GM06990 (cell line): Measurements from ENCODE around the gene KCTD15.

ENCODE experiments used
- DNase-seq: peaks from one replicate; pipeline ENCODE4 v3.0.0-alpha.2; 2011; ENCODE audit not compliant: insufficient read length; ENCODE audit errors: extremely low read depth
- H3K27me3 ChIP-seq: replicated peaks from 2 replicates; pipeline ENCODE4 v1.6.0; 2011; ENCODE audit warnings: low read length; ENCODE audit not compliant: control insufficient read depth, insufficient read depth
- H3K36me3 ChIP-seq: 2 replicates; pipeline ENCODE4 v1.5.1; 2011; ENCODE audit warnings: low read length; ENCODE audit not compliant: control insufficient read depth, insufficient read depth
- H3K4me3 ChIP-seq: replicated peaks from 2 replicates; pipeline ENCODE4 v1.5.1; 2011; ENCODE audit warnings: low read depth, mild to moderate bottlenecking, control low read depth, low read length
- TF ChIP-seq, protein P1 (sequence below): IDR thresholded peaks from 2 replicates; pipeline ENCODE4 v1.5.1; 2011; ENCODE audit warnings: low read length, control low read depth, mild to moderate bottlenecking, inconsistent platforms; ENCODE audit not compliant: insufficient read depth, poor library complexity, severe bottlenecking

The KCTD15 gene

DNA sequence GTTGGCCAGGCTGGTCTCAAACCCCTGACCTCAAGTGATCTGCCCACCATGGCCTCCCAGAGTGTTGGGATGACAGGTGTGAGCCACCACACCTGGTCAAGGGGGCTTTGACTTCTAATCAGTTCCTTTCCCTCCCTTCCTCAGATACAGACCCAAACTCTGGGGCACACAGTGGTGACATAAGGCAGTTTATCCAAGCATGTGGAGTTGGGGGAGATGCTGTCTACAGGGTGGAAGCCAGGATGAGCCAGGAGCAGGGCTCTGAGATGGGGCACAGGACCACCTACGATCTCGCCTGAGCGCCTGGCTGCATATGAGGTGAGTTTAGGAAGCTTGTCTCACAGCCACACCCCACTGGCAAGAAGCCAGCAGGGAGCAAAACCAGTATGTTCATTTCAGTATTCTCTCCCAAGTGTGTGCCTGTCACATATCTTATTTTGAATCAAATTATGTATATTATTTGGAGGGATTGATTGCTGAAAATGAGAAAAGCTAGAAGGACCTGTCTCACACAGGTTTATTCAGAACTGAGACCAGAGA is 67.7 kb downstream of the KCTD15 start:
- TF ChIP-seq, protein P1, sequence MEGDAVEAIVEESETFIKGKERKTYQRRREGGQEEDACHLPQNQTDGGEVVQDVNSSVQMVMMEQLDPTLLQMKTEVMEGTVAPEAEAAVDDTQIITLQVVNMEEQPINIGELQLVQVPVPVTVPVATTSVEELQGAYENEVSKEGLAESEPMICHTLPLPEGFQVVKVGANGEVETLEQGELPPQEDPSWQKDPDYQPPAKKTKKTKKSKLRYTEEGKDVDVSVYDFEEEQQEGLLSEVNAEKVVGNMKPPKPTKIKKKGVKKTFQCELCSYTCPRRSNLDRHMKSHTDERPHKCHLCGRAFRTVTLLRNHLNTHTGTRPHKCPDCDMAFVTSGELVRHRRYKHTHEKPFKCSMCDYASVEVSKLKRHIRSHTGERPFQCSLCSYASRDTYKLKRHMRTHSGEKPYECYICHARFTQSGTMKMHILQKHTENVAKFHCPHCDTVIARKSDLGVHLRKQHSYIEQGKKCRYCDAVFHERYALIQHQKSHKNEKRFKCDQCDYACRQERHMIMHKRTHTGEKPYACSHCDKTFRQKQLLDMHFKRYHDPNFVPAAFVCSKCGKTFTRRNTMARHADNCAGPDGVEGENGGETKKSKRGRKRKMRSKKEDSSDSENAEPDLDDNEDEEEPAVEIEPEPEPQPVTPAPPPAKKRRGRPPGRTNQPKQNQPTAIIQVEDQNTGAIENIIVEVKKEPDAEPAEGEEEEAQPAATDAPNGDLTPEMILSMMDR = no peak
- DNase-seq = no peak
- Histone ChIP-seq H3K36me3 (no peaks in the 10 kb centered on the region), H3K27me3 (no peaks in the 10 kb centered on the region; the same call in none of the 2 replicates), H3K4me3 (no peak overlapping the region)

DNA sequence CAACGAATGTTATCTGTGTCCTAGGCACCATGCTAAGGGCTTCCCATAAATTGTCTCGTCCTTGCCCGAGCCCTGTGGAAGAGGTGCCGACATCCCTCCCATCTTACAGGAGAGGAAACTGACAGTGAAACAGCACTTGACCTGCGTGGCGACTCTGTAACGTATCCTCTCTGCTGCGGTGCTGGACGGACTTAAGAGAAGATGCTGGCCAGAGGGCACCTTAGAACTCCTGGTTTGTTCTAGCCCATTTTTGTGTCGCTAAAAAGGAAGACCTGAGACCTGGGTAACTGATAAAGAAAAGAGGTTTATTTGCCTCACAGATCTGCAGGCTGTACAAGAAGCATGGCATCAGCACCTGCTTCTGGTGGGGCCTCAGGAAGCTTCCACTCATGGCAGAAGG is 68.6 kb downstream of the KCTD15 start:
- H3K4me3 ChIP-seq = no peak overlapping the region
- DNase-seq = no peak
- TF ChIP-seq, protein P1 = no peak
- H3K27me3 ChIP-seq = no peaks in the 10 kb centered on the region; the same call in none of the 2 replicates
- no peaks in the 10 kb centered on the region for H3K36me3 ChIP-seq
